Effector memory CD8-positive, alpha-beta T cell (primary cell): ENCODE measurements around the gene RNF130.
"Not testable (repeated sequence)": the region's sequence is repeated elsewhere in the genome, so short reads cannot be mapped to it uniquely, and the experiment has no call there.

Experiments used
- ATAC-seq: fragments of 150-1000 bp; cut with Tn5 transposase; replicated peaks from 2 replicates; pipeline ENCODE4 v1.10.0; 2021; ENCODE audit warnings: mild to moderate bottlenecking, moderate library complexity
- DNase-seq, 3 experiments: peaks; one replicate each; pipeline ENCODE4 v3.0.0; 2021
- H3K27ac Mint-ChIP-seq, 2 donors: one replicate each; pipeline ENCODE4 v1.8.0; 2022; ENCODE audit warnings: mild to moderate bottlenecking in 2 of 2, mixed read lengths in 2 of 2, moderate library complexity in 2 of 2
- H3K27me3 Mint-ChIP-seq, 2 donors: one replicate each; pipeline ENCODE4 v1.8.0; 2022; ENCODE audit warnings: mixed read lengths in 2 of 2
- H3K36me3 Mint-ChIP-seq: one replicate; pipeline ENCODE4 v1.8.0; 2022; ENCODE audit warnings: mild to moderate bottlenecking, moderate library complexity, mixed read lengths; ENCODE audit not compliant: insufficient read depth
- H3K4me1 Mint-ChIP-seq, 2 donors: one replicate each; pipeline ENCODE4 v1.8.0; 2022; ENCODE audit warnings: low read depth in 2 of 2, mixed read lengths in 2 of 2
- H3K4me3 Mint-ChIP-seq, 2 donors: one replicate each; pipeline ENCODE4 v1.8.0; 2022; ENCODE audit warnings: mild to moderate bottlenecking in 2 of 2, mixed read lengths in 2 of 2, moderate library complexity in 2 of 2
- H3K9me3 Mint-ChIP-seq, 2 donors: one replicate each; pipeline ENCODE4 v1.8.0; 2022; ENCODE audit warnings: mixed read lengths in 2 of 2

Gene RNF130

GRCh38 chr5:180026734-180027458 lies 44.7 kb downstream of the RNF130 start:
- H3K4me3 Mint-ChIP-seq, result no peak overlapping the region
- ATAC-seq (no peak), DNase-seq (no peak)
- no peaks in the 10 kb centered on the region for H3K36me3 Mint-ChIP-seq
- H3K27me3 Mint-ChIP-seq, result no peaks in the 10 kb centered on the region
- no peak overlapping the region for H3K27ac Mint-ChIP-seq
- peaks cover 2 to 10% of the 10 kb centered on the region in 2 donors for H3K4me1 Mint-ChIP-seq
- no peaks in the 10 kb centered on the region for H3K9me3 Mint-ChIP-seq

- no peaks in the 10 kb centered on the region for H3K27me3 Mint-ChIP-seq
- no peaks in the 10 kb centered on the region for H3K36me3 Mint-ChIP-seq
- no peak overlapping the region for H3K4me3 Mint-ChIP-seq
- peaks cover 2 to 10% of the 10 kb centered on the region in 2 donors for H3K4me1 Mint-ChIP-seq
- no peak for DNase-seq
- no peak overlapping the region for H3K27ac Mint-ChIP-seq
- H3K9me3 Mint-ChIP-seq, result no peaks in the 10 kb centered on the region
- no peak for ATAC-seq
Measured at GRCh38 chr5:180026320-180026719, 45.2 kb downstream of the RNF130 start.

DNA sequence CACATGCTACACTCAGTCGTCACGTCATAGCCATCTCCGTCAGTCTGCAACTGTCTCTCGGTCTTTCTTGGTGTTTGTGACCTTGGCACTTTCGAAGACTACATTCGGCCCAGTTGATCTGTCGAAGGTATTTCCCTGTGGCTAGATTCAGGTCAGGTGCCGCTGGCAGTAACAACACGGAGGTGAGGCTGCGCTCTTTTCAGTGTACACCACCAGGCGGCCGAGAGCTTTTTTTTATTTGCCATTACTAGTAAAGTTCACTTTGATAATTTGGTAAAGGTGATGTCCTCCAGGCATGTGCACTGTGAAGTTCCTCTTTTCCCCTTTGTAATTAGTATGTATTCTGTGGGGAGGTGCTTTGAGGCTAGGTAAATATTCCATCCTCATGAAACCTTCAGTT lies 49.7 kb downstream of the RNF130 start:
- DNase-seq, result no peak
- Mint-ChIP-seq H3K27ac (no peak overlapping the region), H3K4me1 (peaks cover 3 to 10% of the 10 kb centered on the region in 2 donors), H3K9me3 (no peaks in the 10 kb centered on the region), H3K36me3 (peaks cover 6% of the 10 kb centered on the region), H3K27me3 (no peaks in the 10 kb centered on the region), H3K4me3 (no peak overlapping the region)
- ATAC-seq, result no peak

DNA sequence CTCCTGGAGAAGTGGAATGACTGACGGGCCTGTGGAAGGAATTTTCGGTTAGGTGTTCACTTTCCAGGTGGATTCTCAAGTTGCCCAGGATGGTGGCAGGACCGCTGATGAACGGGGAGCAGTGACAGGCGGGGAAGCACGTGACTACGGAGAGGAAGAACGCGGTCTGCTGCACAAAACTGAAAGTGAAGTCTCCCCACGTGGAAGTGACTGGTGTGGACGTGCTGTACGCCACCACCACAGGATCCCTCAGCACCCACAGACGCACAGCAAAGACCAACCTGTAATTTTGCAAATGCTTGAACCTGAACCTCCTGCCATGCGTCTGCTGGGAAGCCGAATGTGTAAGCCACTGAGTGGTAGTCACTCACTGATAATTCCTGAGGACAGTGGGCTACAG lies 51.4 kb downstream of the RNF130 start:
- H3K27ac Mint-ChIP-seq, result no peak overlapping the region
- DNase-seq (no peak), ATAC-seq (peak; percentile 62)
- no peak overlapping the region for H3K4me3 Mint-ChIP-seq
- H3K4me1 Mint-ChIP-seq, result peaks cover 3% of the 10 kb centered on the region in 2 donors
- peaks cover 6% of the 10 kb centered on the region for H3K36me3 Mint-ChIP-seq
- no peaks in the 10 kb centered on the region for H3K27me3 Mint-ChIP-seq
- no peaks in the 10 kb centered on the region for H3K9me3 Mint-ChIP-seq

DNA sequence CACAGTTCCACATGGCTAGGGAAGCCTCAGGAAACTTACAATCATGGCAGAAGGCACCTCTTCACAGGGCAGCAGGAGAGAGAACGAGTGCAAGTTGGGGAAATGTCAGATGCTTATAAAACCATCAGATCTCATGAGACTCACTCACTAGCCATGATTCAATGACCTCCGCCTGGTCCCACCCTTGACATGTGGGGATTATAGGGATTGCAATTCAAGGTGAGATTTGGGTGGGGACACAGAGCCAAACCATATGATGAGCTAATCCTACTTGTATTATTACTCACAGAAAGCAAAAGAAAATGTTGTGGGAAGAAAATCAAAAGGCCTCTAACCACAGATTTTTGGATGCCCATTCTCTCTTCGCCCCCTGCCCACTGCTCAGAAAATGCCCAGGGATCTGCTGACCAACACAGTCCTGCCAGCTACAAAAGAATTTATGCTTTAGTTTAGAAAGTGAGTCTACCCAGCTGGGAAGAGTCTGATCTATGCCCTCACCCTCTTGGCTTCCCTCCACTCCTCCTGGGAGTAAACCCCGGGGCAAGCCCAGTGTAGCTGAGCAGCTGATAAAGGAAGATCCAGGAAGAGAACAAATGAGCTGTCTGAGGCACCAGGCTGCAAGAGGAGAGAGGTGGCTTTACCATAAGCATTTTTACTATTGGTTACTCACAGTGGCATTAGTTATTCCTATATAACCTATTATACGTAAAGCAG lies 53.1 kb downstream of the RNF130 start:
- ATAC-seq, result no peak
- H3K36me3 Mint-ChIP-seq, result peaks cover 6% of the 10 kb centered on the region
- peaks cover 0 to 2% of the 10 kb centered on the region in 2 donors for H3K4me1 Mint-ChIP-seq
- H3K9me3 Mint-ChIP-seq, result no peaks in the 10 kb centered on the region
- DNase-seq, result no peak
- H3K27ac Mint-ChIP-seq, result no peak overlapping the region
- H3K27me3 Mint-ChIP-seq, result no peaks in the 10 kb centered on the region
- no peak overlapping the region for H3K4me3 Mint-ChIP-seq

DNA sequence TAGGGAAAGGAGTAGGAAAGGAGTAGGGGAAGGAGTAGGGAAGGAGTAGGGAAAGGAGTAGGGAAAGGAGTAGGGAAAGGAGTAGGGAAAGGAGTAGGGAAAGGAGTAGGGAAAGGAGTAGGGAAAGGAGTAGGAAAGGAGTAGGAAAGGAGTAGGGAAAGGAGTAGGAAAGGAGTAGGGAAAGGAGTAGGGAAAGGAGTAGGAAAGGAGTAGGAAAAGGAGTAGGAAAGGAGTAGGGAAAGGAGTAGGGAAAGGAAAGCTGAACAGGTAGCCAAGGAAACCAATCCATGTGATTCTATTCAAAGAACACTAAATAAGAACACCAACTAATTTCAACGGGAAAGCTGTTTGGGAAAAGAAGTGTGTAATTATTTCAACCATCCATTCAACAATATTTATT lies 56.0 kb downstream of the RNF130 start:
- H3K27me3 Mint-ChIP-seq, H3K4me3 Mint-ChIP-seq, ATAC-seq, H3K4me1 Mint-ChIP-seq, DNase-seq, H3K9me3 Mint-ChIP-seq, H3K36me3 Mint-ChIP-seq, H3K27ac Mint-ChIP-seq: not testable (repeated sequence)

GRCh38 chr5:180013678-180014077 lies 57.9 kb downstream of the RNF130 start:
- no peaks in the 10 kb centered on the region for H3K36me3 Mint-ChIP-seq

GRCh38 chr5:180012316-180012715 lies 59.2 kb downstream of the RNF130 start:
- ATAC-seq (no peak), DNase-seq (no peak)
- Mint-ChIP-seq H3K4me1 (peaks cover 6 to 11% of the 10 kb centered on the region in 2 donors), H3K4me3 (no peak overlapping the region), H3K27ac (no peak overlapping the region), H3K36me3 (no peaks in the 10 kb centered on the region), H3K9me3 (no peaks in the 10 kb centered on the region), H3K27me3 (no peaks in the 10 kb centered on the region)

More at GRCh38 chr5:180013678-180014077, 57.9 kb downstream of the RNF130 start:
- H3K4me1 Mint-ChIP-seq, result no peaks in the 10 kb centered on the region
- H3K27me3 Mint-ChIP-seq, result no peaks in the 10 kb centered on the region
- no peak for DNase-seq
- H3K9me3 Mint-ChIP-seq, result no peaks in the 10 kb centered on the region
- no peak for ATAC-seq
- no peak overlapping the region for H3K27ac Mint-ChIP-seq
- H3K4me3 Mint-ChIP-seq, result no peak overlapping the region

GRCh38 chr5:180010636-180011035 lies 60.9 kb downstream of the RNF130 start:
- Mint-ChIP-seq H3K4me3 (no peak overlapping the region), H3K27ac (no peak overlapping the region), H3K4me1 (peaks cover 14 to 23% of the 10 kb centered on the region in 2 donors), H3K27me3 (no peaks in the 10 kb centered on the region), H3K9me3 (no peaks in the 10 kb centered on the region), H3K36me3 (no peaks in the 10 kb centered on the region)
- ATAC-seq (no peak), DNase-seq (no peak)

DNA sequence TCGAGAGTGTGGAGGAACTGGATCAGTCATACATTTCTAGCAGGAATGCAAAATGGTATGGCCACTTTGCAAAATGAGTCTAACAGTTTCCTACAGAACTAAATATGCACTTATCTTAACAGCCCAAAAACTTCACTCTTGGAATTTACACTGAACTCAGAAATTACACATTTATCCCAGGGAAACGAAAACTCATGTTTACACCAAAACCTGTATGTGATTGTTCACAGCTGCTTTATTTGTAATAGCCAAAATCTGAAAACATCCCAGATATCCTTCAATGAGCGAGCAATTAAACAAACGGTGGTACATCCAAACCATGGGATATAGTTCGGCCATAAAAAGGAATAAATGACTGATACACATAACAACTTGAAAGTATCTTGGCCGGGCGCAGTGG lies 62.0 kb downstream of the RNF130 start:
- Mint-ChIP-seq H3K9me3 (no peaks in the 10 kb centered on the region), H3K36me3 (no peaks in the 10 kb centered on the region), H3K4me3 (no peak overlapping the region), H3K27ac (no peak overlapping the region), H3K4me1 (peaks cover 16 to 26% of the 10 kb centered on the region in 2 donors), H3K27me3 (no peaks in the 10 kb centered on the region)
- DNase-seq (no peak), ATAC-seq (no peak)

DNA sequence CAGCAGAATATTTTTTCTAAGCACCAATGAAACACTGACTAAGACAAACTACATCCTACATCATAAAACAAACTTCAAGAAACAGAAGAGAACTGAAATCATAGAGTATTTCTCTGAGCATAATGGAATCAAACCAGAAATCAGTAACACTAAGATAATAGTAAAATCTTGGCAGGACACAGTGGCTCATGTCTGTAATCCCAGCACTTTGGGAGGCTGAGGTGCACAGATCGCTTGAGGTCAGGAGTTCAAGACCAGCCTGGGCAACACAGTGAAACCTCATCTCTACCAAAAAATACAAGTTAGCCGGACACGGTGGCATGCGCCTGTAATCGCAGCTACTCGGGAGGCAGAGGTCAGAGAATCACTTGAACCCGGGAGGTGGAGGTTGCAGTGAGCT lies 63.1 kb downstream of the RNF130 start:
- Mint-ChIP-seq H3K27me3 (no peaks in the 10 kb centered on the region), H3K4me3 (no peak overlapping the region), H3K4me1 (peaks cover 16 to 26% of the 10 kb centered on the region in 2 donors), H3K9me3 (no peaks in the 10 kb centered on the region), H3K36me3 (no peaks in the 10 kb centered on the region), H3K27ac (peak overlapping the region; percentile 81 to 93)
- no peak for DNase-seq
- ATAC-seq, result no peak

GRCh38 chr5:180007582-180007981 lies 64.0 kb downstream of the RNF130 start:
- H3K27me3 Mint-ChIP-seq, result no peaks in the 10 kb centered on the region
- H3K9me3 Mint-ChIP-seq, result no peaks in the 10 kb centered on the region
- ATAC-seq, result no peak
- DNase-seq, result no peak
- peak overlapping the region in 1 of 2 donors; percentile 61 for H3K4me3 Mint-ChIP-seq
- peaks cover 16 to 26% of the 10 kb centered on the region in 2 donors for H3K4me1 Mint-ChIP-seq
- H3K27ac Mint-ChIP-seq, result peak overlapping the region; percentile 81 to 93
- H3K36me3 Mint-ChIP-seq, result no peaks in the 10 kb centered on the region

DNA sequence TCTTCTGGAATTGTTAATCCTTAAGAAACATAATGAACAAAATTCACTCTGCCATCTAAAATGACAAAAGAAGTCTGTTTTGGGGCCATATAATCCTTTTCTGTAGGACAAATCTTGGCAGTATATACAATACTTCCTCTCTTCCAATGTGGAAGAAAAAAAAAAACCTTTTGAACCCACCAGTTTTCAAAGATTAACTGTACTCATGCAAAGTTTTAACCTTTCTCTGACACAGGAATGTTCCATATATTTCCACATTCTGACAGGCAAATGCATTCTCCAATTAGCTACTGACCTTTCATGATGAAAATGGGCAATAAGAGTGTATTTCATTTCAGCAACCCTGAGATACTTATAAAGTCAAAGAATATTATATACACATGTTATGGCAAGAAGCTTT lies 65.4 kb downstream of the RNF130 start:
- no peaks in the 10 kb centered on the region for H3K27me3 Mint-ChIP-seq
- no peak overlapping the region for H3K27ac Mint-ChIP-seq
- no peaks in the 10 kb centered on the region for H3K9me3 Mint-ChIP-seq
- no peak for ATAC-seq
- H3K4me3 Mint-ChIP-seq, result no peak overlapping the region
- DNase-seq, result no peak
- H3K4me1 Mint-ChIP-seq, result peaks cover 16 to 26% of the 10 kb centered on the region in 2 donors
- no peaks in the 10 kb centered on the region for H3K36me3 Mint-ChIP-seq

- Mint-ChIP-seq H3K9me3 (no peaks in the 10 kb centered on the region), H3K4me1 (peaks cover 14 to 24% of the 10 kb centered on the region in 2 donors), H3K4me3 (no peak overlapping the region)
Measured at GRCh38 chr5:180003127-180003526, 68.4 kb downstream of the RNF130 start.

More at GRCh38 chr5:180003127-180003526, 68.4 kb downstream of the RNF130 start:
- DNase-seq (no peak), ATAC-seq (no peak)
- Mint-ChIP-seq H3K27ac (no peak overlapping the region), H3K27me3 (no peaks in the 10 kb centered on the region), H3K36me3 (no peaks in the 10 kb centered on the region)
